NCI-H446 treated with DMSO at 0.1 percent for 48 hours (cell line): ENCODE results near the gene CTBP2.

ENCODE experiments used
- DNase-seq: peaks from one replicate; lab custom pipeline; 2025; lab: John Stamatoyannopoulos, UW

CTBP2 gene

DNA sequence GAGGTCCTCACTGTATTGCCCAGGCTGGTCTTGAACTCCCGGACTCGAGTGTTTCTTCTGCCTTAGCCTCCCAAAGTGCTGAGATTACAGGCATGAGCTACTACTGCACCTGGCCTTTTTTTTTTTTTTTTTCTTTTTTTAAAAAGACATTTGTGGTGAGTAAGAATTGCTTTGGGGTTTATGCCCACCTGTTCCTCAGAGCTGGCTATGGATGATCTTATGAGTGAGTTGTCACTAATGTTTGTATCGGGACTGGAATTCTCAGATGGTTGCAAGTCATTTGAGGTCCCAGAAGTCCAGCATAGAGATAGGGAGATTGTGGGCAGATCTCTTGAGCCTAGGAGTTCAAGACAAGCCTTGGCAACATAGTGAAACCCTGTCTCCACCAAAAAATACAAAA, 183.2 kb downstream of the CTBP2 start:
- no peak for DNase-seq

DNA sequence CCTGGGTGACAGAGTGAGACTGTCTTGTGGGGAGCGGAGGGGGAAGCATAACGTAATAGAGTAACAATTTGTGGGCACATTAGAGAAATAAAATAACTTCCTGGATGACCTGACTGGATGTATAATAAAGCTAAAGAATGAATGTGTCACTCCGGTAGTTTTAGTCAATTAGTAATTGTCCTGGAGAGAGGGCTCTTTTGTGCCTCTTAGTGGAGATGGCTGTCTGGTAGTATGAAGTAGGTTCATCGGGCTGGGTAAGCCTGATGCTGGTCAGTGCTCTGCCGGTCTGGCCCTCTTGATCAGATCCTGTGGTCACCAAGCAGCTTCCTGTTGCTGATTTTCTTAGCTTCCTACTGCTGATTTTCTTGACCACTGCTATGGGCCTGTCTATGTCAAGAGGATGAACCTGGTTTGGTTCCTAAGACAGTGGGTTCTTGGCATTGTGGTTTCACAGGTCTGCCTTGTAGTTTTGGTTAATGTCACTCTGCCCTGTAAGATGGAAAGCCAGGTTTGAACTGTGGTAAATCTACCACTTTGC, 184.3 kb downstream of the CTBP2 start:
- DNase-seq, result no peak

DNA sequence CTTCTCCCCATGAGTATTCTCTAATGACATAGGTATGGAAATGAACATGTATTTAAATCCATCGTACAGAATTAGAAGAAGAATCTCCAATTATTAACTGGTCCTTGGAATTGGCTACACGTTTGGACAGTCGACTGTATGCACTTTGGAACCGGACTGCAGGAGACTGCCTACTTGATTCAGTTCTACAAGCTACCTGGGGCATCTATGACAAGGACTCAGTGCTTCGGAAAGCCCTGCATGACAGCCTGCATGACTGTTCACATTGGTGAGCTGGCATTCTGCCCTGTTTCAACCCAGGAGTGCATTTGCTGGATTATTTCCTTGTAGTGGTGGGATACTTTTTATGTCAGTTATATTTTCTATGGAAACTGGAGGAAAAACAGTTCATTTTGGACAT, 186.2 kb downstream of the CTBP2 start:
- no peak for DNase-seq

GRCh38 chr10:124972637-124973036, 187.7 kb downstream of the CTBP2 start:
- DNase-seq, result no peak

GRCh38 chr10:124971276-124971675, 189.1 kb downstream of the CTBP2 start:
- DNase-seq, result no peak

DNA sequence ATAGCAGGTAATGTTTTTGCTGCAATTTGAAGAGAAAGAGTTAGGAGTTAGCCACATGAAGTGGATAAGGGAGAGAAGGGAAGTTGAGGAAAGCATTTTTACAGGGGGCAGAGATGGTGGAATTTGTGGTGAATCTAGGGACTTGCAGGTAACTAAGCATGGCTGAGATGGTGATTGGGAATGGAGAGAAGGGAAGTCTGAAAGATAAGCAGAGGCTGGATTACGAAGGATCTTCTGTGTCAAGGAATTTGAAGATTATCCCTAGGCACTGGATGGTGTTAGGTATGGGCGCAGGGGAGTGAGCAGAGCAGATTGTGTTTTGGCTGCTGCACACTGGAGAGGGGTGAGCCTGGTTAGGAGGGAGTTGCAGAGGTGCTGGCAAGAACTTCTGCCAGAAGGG, 193.1 kb downstream of the CTBP2 start:
- DNase-seq, result no peak

- no peak for DNase-seq
Measured at GRCh38 chr10:124966008-124966407, 194.4 kb downstream of the CTBP2 start.

- no peak for DNase-seq
Measured at GRCh38 chr10:124963866-124964720, 196.3 kb downstream of the CTBP2 start.

DNA sequence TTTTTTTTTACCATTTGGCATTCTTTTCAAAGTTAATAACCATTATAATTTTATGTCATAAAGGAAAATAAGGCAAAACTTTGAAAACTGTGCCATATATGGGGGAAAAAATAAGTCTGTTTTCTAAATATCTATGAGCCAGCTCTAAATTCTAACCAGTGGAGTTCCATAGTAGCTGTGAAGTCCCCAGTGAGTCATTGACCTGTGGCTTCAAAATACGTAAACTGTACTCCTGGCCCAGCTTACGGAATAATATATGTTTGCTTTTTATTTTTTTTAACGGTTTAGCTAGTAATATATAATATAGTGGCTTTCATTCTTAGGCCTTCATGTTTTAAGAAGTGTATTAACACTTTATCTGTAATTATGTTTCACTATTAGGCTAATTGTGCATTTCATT, 197.9 kb downstream of the CTBP2 start:
- DNase-seq, result no peak

DNA sequence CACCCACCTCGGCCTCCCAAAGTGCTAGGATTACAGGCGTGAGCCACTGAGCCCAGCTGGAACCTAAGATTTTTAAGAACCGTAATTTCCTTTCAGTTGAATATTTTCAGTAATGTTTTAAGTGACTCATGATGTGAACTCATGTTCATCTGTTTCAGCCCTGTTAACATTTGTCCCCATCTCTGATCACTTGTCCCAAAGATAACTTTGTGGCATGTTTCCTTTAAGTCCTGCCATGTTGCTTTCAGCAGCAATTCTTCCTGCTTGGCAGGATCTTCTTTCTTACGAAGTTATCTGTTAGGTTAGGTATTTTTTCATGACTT, 199.2 kb downstream of the CTBP2 start:
- no peak for DNase-seq

DNA sequence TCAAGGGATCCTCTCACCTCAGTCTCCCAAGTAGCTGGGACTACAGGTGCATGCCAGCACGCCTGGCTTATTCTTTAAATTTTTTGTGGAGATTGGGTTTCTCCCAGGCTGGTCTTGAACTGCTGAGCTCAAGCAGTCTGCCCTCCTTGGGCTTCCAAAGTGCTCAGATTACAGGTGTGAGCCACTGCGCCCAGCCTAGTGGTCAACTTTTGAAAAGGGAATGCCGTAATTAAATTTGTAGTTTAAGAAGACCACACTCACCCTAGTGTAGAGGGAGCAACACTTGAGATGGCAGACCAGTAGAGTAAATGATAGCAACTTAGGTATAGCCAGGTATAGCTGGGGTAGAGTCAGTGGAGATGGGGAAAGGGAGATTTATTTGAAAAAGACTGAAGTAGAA, 200.8 kb downstream of the CTBP2 start:
- DNase-seq, result no peak

DNA sequence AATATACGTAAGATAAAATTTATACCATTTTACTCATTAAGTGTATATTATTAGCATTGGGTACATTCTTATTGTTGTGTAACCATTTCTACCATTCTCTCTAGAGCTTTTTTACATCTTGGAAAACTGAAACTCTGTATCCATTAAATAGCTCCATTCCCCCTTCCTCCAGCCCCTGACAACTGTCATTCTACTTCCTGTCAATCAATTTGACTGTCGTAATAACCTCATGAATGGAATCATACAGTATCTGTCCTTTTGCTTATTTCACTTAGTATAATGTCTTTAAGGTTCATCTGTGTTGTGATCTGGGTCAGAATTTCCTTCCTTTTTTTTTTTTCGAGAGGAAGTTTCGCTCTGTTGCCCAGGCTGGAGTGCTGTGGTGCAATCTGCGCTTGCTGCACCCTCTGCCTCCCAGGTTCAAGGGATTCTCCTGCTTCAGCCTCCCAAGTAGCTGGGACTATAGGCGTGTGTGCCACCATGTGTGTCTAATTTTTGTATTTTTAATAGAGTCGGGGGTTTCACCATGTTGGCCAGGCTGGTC, 202.9 kb downstream of the CTBP2 start:
- DNase-seq, result no peak

DNA sequence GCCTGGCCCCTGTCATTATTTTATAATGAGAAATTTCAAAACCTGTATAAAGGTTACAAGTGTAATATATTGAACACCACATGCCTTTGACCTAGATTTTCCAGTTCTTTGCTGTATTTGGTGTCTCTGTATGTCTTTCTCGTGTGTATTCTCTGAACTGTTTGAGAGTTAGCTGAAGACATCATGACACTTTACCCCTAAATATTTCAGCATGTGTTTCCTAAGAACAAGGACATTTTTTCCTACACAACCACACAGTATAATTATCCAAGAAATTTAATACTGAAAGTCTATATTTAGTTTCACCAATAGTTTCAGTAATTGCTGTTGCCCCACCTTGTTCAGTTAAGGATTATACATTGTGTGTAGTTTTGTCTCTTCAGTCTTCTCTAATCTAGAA, 203.6 kb downstream of the CTBP2 start:
- no peak for DNase-seq

- no peak for DNase-seq
Measured at GRCh38 chr10:124955868-124956267, 204.5 kb downstream of the CTBP2 start.

- no peak for DNase-seq
Measured at GRCh38 chr10:124955243-124955642, 205.1 kb downstream of the CTBP2 start.

GRCh38 chr10:124953421-124953820, 206.9 kb downstream of the CTBP2 start:
- no peak for DNase-seq

DNA sequence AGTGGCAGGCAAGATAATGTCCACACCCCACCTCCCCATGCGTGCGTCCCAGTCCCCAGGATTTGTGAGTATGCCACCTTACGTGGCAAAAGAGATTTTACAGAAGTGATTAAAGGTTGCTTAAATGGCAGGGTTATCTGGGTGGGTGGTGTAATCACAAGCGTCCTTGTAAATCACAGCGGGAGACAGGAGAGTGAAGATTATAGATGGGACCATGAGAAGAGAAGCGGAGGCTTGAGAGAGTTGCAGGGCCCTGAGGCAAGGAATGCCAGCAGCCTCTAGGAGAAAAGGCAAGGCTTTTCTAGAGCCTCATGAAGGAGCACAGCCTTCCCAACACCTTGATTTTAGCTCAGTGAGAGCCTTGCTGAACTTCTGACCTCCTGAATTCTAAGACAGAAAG, 208.2 kb downstream of the CTBP2 start:
- DNase-seq, result no peak

- DNase-seq, result no peak
Measured at GRCh38 chr10:124949543-124949942, 210.8 kb downstream of the CTBP2 start.

- no peak for DNase-seq
Measured at GRCh38 chr10:124946945-124947344, 213.4 kb downstream of the CTBP2 start.

GRCh38 chr10:124944982-124945381, 215.4 kb downstream of the CTBP2 start:
- no peak for DNase-seq

DNA sequence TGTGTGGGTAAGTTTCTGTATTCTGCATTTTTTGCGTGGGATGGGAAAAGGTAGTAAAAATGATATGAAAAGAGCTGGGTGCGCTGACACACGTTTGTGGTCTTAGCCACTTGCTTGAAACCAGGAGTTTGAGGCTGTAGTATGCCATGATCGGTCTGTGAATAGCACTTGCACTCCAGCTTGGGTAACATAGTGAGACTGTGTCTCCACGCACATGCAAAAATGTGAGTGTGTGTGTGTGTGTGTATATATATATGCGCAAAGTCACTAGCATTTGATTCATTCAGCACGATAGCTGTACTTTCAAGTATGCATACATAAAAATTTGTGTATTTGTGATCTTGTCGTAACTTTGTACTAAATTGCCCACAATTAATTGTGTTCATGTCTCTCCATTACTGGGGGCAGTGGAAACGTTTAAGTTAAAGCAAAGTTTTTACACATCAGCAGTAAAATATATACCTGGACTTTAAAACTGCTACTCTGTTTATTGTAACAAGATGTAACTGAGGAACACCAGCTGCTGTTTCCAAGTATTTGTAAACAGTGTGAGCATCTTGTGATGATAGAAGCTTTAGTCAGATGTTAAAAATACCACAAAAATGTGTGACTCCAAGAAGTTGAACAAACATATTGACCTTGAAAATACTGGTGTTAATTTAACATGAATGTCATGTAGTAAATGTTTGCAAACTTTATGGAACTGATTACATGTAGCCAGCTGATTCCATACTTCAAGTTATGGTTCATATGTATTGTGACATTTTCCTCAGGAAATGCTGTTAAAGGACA, 216.9 kb downstream of the CTBP2 start:
- no peak for DNase-seq

DNA sequence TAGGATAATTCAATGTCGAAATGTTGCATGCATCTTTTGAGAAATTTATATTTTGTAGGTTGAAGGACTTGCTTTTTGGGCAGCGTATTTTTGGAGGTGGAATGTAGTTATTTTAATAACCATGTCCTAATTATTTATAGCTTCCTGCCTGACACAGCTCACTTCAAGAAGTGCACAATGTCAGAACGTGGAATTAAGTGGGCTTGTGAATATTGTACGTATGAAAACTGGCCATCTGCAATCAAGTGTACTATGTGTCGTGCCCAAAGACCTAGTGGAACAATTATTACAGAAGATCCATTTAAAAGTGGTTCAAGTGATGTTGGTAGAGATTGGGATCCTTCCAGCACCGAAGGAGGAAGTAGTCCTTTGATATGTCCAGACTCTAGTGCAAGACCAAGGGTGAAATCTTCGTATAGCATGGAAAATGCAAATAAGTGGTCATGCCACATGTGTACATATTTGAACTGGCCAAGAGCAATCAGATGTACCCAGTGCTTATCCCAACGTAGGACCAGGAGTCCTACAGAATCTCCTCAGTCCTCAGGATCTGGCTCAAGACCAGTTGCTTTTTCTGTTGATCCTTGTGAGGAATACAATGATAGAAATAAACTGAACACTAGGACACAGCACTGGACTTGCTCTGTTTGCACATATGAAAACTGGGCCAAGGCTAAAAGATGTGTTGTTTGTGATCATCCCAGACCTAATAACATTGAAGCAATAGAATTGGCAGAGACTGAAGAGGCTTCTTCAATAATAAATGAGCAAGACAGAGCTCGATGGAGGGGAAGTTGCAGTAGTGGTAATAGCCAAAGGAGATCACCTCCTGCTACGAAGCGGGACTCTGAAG, 217.8 kb downstream of the CTBP2 start:
- no peak for DNase-seq
